Skin of body (tissue), 2 donors: ENCODE data around the gene RAC3. TPM values are rescaled to one million over a fixed set of nuclear protein-coding genes. Genes with fewer than 3 reads are reported as not detected.

ENCODE experiments used
- DNase-seq: peaks from one replicate; lab custom pipeline; 2025; lab: John Stamatoyannopoulos, UW
- total RNA-seq: library from RNA; depleted of rRNA; stranded (reverse); fragments of >200 nt; gene quantifications from one replicate; pipeline ENCODE4 v1.2.3, GENCODE V29; 2014

The RAC3 gene
- total RNA-seq, 1 donor from 2014 or later = 15.6 TPM

- DNase-seq = peak; percentile 36
Measured at GRCh38 chr17:82065638-82066303, 34.3 kb downstream of the RAC3 start, which contains the start of gene DUS1L. DUS1L (minus strand) TSS chr17:82065804; CDS start chr17:82065059, 745 bp downstream.

- DNase-seq = no peak
Measured at GRCh38 chr17:82070611-82071010, 39.1 kb downstream of the RAC3 start.

DNA sequence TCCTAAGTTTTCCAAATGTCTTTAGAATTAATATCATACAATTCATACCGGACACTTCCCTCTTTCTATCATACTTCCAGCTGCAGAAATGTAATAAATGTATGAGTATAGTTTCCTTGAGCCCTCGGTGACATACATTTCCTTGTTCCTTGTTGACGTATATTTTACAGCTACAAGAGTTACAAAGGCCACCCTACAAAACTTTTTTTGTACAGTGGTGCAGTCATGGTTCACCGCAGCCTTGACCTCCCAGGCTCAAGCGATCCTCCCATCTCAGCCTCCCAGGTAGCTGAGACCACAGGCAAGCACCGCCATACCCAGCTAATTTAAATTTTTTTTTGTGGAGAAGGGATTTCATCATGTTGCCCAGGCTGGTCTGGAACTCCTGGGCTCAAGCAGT is 41.3 kb downstream of the RAC3 start:
- DNase-seq = no peak

- no peak for DNase-seq
Measured at GRCh38 chr17:82073446-82073845, 42.0 kb downstream of the RAC3 start.

GRCh38 chr17:82076018-82076784 is 44.7 kb downstream of the RAC3 start:
- DNase-seq = no peak

DNA sequence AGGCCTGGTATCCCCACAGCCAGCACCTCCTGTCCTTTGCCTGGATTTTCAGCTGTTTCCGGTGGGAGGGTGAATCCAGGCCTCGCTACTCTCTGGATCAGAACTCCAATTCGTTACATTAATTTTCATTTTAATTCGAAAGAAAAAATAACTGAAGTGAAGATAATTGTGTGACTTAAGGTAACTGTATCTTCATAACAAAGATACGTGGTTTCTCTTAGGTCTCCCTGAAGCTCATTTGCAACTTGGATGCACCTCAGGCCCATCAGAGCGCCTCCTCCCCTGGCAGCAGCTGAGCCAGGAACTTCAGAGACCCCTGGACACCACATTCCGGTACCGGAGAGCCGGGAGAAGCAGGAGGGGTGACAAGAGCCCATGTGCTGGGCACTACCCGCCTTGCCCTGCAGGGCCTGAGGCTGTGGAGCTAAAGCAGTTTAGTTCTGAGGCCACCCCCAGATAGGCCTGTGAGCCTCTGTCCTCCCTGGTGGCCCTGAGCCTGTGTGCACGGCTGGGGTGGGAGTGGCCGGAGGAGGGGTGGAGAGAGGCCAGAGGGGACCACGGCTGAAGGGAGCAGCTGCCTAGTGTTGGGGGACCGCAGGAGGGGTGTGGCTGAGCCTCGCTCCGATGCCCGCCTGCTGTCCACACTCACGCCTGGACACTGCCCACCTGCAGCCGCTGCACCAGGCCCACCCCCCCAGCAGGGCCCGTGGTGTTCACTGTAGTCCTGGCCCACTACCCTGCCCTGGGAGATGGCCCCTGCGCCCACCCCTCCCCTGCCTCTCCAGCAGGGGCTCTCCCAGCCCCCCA is 45.5 kb downstream of the RAC3 start:
- no peak for DNase-seq

GRCh38 chr17:82077617-82078358 is 46.3 kb downstream of the RAC3 start:
- DNase-seq = no peak

GRCh38 chr17:82078433-82078832 is 47.0 kb downstream of the RAC3 start:
- DNase-seq = no peak

- no peak for DNase-seq
Measured at GRCh38 chr17:82079001-82079677, 47.7 kb downstream of the RAC3 start.

- DNase-seq = no peak
Measured at GRCh38 chr17:82080048-82080788, 48.7 kb downstream of the RAC3 start.

DNA sequence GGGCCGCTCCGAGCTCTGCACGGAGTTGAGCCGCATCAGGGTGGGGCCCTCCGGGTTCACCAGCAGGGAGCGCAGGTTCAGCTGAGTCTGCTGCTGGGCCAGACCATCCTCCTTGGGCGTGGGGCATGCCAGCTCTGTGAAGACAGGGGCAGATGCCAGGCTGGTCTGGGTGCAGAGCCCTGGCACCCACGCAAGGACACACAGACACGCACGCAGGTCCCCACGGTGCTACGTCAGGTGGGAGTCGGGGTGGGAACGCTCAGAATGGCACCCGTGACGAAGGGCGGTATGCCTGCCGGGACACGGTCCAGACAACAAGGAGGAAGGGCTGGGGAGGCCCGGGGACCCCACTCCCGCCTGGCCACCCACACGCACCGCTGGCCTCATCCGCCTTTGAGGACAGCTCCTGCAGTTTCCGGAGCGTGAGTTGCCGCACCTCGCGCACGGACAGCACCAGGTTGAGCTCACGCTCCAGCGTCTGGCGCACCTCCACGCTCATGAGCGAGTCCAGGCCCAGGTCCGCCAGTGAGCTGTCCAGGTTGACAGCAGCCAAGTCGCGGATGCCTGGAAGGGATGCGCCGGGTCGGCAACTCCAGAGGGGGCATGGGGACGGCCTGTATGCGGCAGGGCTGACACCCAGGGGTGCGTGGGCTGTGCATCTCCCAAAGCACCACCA is 49.4 kb downstream of the RAC3 start:
- DNase-seq = no peak

DNA sequence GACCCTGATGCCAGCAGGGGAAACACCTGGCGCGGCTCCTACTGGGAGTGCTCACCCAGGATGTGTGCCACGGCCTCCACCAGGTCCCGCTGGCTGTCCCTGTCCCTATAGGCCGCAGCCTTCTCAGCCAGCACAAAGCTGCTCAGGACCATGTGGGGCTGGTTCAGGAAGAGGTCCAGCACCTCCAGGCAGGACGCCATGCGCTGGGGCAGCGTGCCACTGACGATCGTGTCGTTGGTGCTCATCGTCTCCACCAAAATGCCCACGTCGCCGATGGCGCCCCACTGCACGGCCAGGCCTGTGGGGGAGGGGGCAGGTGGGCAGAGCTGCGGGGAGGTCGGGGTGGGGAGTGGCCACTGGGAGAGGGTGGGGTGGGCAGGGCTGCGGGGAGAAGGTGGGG is 50.1 kb downstream of the RAC3 start:
- no peak for DNase-seq

- DNase-seq = no peak
Measured at GRCh38 chr17:82081966-82082365, 50.5 kb downstream of the RAC3 start.

DNA sequence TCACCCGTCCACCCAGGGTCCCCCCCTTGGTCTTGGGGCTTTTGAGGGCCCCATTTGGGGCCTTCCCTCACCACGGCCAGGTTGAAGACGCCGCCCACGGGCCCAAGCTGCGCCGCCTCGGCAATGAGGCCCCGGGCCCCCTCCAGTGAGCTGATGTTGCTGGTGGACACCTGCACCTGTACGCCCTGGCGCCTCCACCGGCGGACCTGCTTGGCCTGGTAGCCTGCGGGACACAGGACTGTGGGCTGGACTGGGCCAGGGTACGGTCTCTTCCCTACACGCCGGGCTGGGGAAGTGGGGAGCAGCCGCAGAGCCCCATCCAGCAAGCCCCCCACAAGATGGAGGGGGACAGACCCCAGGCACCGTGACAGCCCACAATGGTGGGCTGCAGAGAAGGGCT is 51.0 kb downstream of the RAC3 start:
- no peak for DNase-seq

DNA sequence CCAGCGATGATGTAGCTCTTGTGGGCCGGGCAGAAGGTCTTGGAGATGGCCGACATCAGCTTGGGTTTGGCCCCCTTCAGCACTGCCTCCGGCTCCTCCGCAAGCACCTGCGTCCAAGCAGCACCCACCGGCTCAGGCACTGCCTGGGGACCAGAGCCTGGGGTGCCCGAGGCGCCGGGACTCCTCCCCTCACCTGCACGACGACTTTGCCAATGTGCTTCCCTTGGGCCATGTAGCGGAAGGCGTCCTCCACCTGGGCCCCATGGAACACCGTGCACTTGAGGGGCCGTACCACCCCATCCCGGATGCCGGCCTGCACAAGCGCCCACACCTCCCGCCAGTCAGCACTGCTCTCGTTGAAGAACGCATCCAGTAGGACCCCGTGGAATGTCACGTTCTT is 51.5 kb downstream of the RAC3 start:
- DNase-seq = no peak
